GM19099 (cell line): ENCODE data around the gene CCDC40.

Experiments
- POLR2A ChIP-seq: IDR thresholded peaks from 3 replicates; pipeline ENCODE4 v1.6.1; 2011; ENCODE audit warnings: low read depth; ENCODE audit not compliant: insufficient read length; ENCODE audit errors: extremely low read depth

Gene CCDC40

GRCh38 chr17:80024206-80024972, 12.1 kb upstream of the CCDC40 start:
- no peak for TF ChIP-seq POLR2A

- TF ChIP-seq POLR2A: no peak
Observed at GRCh38 chr17:80025140-80025539, 11.3 kb upstream of the CCDC40 start.

GRCh38 chr17:80025796-80026195, 10.6 kb upstream of the CCDC40 start:
- TF ChIP-seq POLR2A: no peak

- no peak for TF ChIP-seq POLR2A
Observed at GRCh38 chr17:80026359-80027042, 9.9 kb upstream of the CCDC40 start.

GRCh38 chr17:80027043-80027435, 9.4 kb upstream of the CCDC40 start:
- TF ChIP-seq POLR2A: no peak

GRCh38 chr17:80028030-80028429, 8.4 kb upstream of the CCDC40 start:
- no peak for TF ChIP-seq POLR2A

GRCh38 chr17:80029258-80029974, 7.0 kb upstream of the CCDC40 start:
- TF ChIP-seq POLR2A: no peak

- no peak for TF ChIP-seq POLR2A
Observed at GRCh38 chr17:80030730-80031410, 5.6 kb upstream of the CCDC40 start.

- TF ChIP-seq POLR2A: no peak
Observed at GRCh38 chr17:80031691-80032430, 4.6 kb upstream of the CCDC40 start.

- TF ChIP-seq POLR2A: no peak
Observed at GRCh38 chr17:80032614-80033171, 3.7 kb upstream of the CCDC40 start.

GRCh38 chr17:80033840-80034239, 2.6 kb upstream of the CCDC40 start:
- no peak for TF ChIP-seq POLR2A

- TF ChIP-seq POLR2A: no peak
Observed at GRCh38 chr17:80034791-80035686, 1.4 kb upstream of the CCDC40 start.

GRCh38 chr17:80035687-80035936, 830 bp upstream of the CCDC40 start, which contains the start of gene TBC1D16:
TSS of gene TBC1D16 (minus strand) at chr17:80035872. CDS start at chr17:80013547, 22,325 bp downstream.
- no peak for TF ChIP-seq POLR2A
